ENCODE results near the gene MSI2. TPM values are rescaled to one million over a fixed set of nuclear protein-coding genes. Genes with fewer than 3 reads are reported as not detected.

MSI2 gene
- total RNA-seq, 1 donor from 2014 or later, result 26.6 TPM

DNA sequence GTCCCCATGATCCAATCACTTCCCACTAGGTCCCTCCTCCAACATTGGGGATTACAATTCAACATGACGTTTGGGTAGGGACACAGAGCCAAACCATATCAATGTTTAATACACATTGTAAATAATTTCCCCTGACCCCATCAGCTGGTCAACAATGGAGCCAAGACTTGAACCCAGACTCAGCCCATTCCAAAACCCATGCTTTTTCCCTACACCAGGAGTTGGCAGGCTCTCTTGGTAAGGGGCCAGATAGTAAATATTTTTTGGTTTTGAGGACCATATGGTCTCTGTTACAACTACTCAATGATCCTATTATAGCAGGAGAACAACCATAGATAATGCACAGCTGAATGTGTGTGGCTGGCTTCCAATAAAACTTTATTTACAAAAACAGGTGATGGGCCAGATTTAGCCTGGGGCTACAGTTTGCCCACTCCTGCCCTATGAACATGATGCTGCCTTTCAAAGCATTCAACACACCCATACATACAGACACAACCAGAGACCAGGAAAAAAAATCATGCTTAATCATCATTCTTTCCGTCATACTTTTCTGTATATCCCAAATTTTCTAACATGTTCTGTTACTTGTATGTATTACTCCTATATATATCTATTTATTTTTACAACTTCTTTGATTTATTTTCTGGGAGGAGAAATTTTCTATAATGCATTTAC, 22.1 kb upstream of the MSI2 start:
- DNase-seq (ENCODE audit: low read depth), result no peak
- TF ChIP-seq, protein P1, sequence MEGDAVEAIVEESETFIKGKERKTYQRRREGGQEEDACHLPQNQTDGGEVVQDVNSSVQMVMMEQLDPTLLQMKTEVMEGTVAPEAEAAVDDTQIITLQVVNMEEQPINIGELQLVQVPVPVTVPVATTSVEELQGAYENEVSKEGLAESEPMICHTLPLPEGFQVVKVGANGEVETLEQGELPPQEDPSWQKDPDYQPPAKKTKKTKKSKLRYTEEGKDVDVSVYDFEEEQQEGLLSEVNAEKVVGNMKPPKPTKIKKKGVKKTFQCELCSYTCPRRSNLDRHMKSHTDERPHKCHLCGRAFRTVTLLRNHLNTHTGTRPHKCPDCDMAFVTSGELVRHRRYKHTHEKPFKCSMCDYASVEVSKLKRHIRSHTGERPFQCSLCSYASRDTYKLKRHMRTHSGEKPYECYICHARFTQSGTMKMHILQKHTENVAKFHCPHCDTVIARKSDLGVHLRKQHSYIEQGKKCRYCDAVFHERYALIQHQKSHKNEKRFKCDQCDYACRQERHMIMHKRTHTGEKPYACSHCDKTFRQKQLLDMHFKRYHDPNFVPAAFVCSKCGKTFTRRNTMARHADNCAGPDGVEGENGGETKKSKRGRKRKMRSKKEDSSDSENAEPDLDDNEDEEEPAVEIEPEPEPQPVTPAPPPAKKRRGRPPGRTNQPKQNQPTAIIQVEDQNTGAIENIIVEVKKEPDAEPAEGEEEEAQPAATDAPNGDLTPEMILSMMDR (conservative IDR thresholded peaks at IDR 0.05; ENCODE audit: low read depth, low read length), result no peak
- H3K4me3 ChIP-seq (ENCODE audit: low read depth, low read length), result no peak overlapping the region

DNA sequence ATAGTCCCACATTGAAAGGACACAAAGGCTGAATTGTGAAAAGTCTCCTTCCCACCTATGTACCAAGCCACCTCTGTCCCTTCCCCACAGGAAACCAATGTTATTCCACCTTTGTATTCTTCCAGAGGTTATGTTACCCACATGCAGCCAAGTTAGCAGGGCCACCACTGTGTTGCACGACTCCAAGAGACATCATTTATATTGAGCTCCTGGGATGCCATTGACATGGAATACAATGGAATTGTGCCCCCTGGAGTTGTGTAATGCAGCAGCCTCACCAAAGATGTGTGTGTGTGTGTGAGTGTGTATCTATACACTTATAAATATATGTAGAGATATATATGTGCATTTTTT, 21.6 kb upstream of the MSI2 start:
- DNase-seq (ENCODE audit: low read depth), result no peak
- TF ChIP-seq, protein P1 (conservative IDR thresholded peaks at IDR 0.05; ENCODE audit: low read depth, low read length), result peak; percentile 16
- no peak overlapping the region for H3K4me3 ChIP-seq (ENCODE audit: low read depth, low read length)

GRCh38 chr17:57235124-57235523, 21.2 kb upstream of the MSI2 start:
- H3K4me3 ChIP-seq (ENCODE audit: low read depth, low read length), result no peak overlapping the region
- no peak for DNase-seq (ENCODE audit: low read depth)
- TF ChIP-seq, protein P1 (conservative IDR thresholded peaks at IDR 0.05; ENCODE audit: low read depth, low read length), result no peak

DNA sequence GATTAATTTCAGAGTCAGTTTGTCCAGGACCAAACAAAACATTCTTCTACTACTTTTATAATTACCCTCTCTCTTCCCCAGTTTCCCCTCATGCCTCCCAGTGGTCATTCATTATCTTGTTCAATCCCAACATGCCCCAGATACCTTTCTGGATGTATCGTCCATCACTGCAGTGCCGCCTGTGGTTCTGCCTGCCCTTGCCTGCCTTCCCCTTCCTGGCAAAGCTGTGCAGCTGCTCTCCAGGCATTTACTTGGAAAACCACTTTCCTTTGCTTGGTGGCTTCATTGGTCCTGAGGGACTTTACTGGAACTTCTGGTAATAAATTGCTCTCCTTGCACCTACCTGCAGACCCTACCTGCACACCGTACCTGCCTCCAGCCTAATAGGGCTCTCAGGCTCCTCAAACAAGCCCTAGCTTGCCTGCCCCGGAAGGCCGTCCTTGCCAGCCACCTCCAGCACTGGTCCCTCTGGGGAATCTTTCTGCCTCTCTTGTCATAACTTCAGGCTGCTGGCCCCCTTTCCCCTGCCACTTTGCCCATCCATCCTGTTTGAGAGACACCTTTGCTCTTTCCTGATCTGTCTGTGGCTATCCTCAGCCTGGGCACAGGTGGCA, 19.5 kb upstream of the MSI2 start:
- no peak for DNase-seq (ENCODE audit: low read depth)
- H3K4me3 ChIP-seq (ENCODE audit: low read depth, low read length), result no peak overlapping the region
- TF ChIP-seq, protein P1 (conservative IDR thresholded peaks at IDR 0.05; ENCODE audit: low read depth, low read length), result no peak

- TF ChIP-seq, protein P1 (conservative IDR thresholded peaks at IDR 0.05; ENCODE audit: low read depth, low read length), result no peak
- H3K4me3 ChIP-seq (ENCODE audit: low read depth, low read length), result no peak overlapping the region
- DNase-seq (ENCODE audit: low read depth), result no peak
Measured at GRCh38 chr17:57240648-57241047, 15.7 kb upstream of the MSI2 start.

- H3K4me3 ChIP-seq (ENCODE audit: low read depth, low read length), result no peak overlapping the region
- no peak for DNase-seq (ENCODE audit: low read depth)
- TF ChIP-seq, protein P1 (conservative IDR thresholded peaks at IDR 0.05; ENCODE audit: low read depth, low read length), result no peak
Measured at GRCh38 chr17:57242148-57242547, 14.2 kb upstream of the MSI2 start.

- no peak overlapping the region for H3K4me3 ChIP-seq (ENCODE audit: low read depth, low read length)
- TF ChIP-seq, protein P1 (conservative IDR thresholded peaks at IDR 0.05; ENCODE audit: low read depth, low read length), result peak; percentile 100
- no peak for DNase-seq (ENCODE audit: low read depth)
Measured at GRCh38 chr17:57243171-57243622, 13.1 kb upstream of the MSI2 start.
